ENCODE measurements around the gene LYSMD1. TPM values are rescaled to one million over a fixed set of nuclear protein-coding genes. Genes with fewer than 3 reads are reported as not detected.

The LYSMD1 gene
- total RNA-seq, 1 donor from 2014 or later = 5.0 TPM

- peak; percentile 63 for DNase-seq (ENCODE audit: low spot score)
- Mint-ChIP-seq H3K27ac (peak overlapping the region; percentile 40), H3K4me3 (peak overlapping the region; percentile 53), H3K36me3 (ENCODE audit: low read depth) (peaks cover 4% of the 10 kb centered on the region), H3K9me3 (no peaks in the 10 kb centered on the region), H3K27me3 (ENCODE audit: insufficient read depth) (peaks cover 10% of the 10 kb centered on the region), H3K4me1 (ENCODE audit: low read depth) (no peaks in the 10 kb centered on the region)
- intact Hi-C loops (cut with micrococcal nuclease) = loop anchor here (1.0 kb wide), 1 partner anchor 15 kb away; the partner anchor contains the start of gene SEMA6C
These were observed 34.6 kb downstream of the LYSMD1 start for GRCh38 chr1:151130987-151131586.

GRCh38 chr1:151128800-151129199 is 36.9 kb downstream of the LYSMD1 start:
- H3K27ac Mint-ChIP-seq = no peak overlapping the region
- H3K27me3 Mint-ChIP-seq (ENCODE audit: insufficient read depth) = peaks cover 10% of the 10 kb centered on the region
- no peaks in the 10 kb centered on the region for H3K9me3 Mint-ChIP-seq
- intact Hi-C loops (cut with micrococcal nuclease) = no loop called here
- no peaks in the 10 kb centered on the region for H3K4me1 Mint-ChIP-seq (ENCODE audit: low read depth)
- no peak overlapping the region for H3K4me3 Mint-ChIP-seq
- no peak for DNase-seq (ENCODE audit: low spot score)
- peaks cover 4% of the 10 kb centered on the region for H3K36me3 Mint-ChIP-seq (ENCODE audit: low read depth)

GRCh38 chr1:151124763-151125403 is 40.8 kb downstream of the LYSMD1 start:
- intact Hi-C loops (cut with micrococcal nuclease) = no loop called here
- H3K27me3 Mint-ChIP-seq (ENCODE audit: insufficient read depth) = no peaks in the 10 kb centered on the region
- DNase-seq (ENCODE audit: low spot score) = no peak
- H3K36me3 Mint-ChIP-seq (ENCODE audit: low read depth) = peaks cover 7% of the 10 kb centered on the region
- H3K27ac Mint-ChIP-seq = no peak overlapping the region
- no peak overlapping the region for H3K4me3 Mint-ChIP-seq
- H3K4me1 Mint-ChIP-seq (ENCODE audit: low read depth) = no peaks in the 10 kb centered on the region
- no peaks in the 10 kb centered on the region for H3K9me3 Mint-ChIP-seq

GRCh38 chr1:151113877-151114276 is 51.8 kb downstream of the LYSMD1 start:
- Mint-ChIP-seq H3K27me3 (ENCODE audit: insufficient read depth) (no peaks in the 10 kb centered on the region), H3K36me3 (ENCODE audit: low read depth) (peaks cover 5% of the 10 kb centered on the region)

More at GRCh38 chr1:151113877-151114276, 51.8 kb downstream of the LYSMD1 start:
- H3K4me1 Mint-ChIP-seq (ENCODE audit: low read depth) = no peaks in the 10 kb centered on the region
- DNase-seq (ENCODE audit: low spot score) = no peak
- intact Hi-C loops (cut with micrococcal nuclease) = no loop called here
- no peaks in the 10 kb centered on the region for H3K9me3 Mint-ChIP-seq
- no peak overlapping the region for H3K27ac Mint-ChIP-seq
- H3K4me3 Mint-ChIP-seq = no peak overlapping the region

Other genes with a start within 250 kb of the LYSMD1 start
- 60.6 and 63.7 TPM in 2 replicates for gene SETDB1, start 239.5 kb downstream of the LYSMD1 start, total RNA-seq
- 188 and 191 TPM in 2 replicates for gene CERS2, start 191.1 kb downstream of the LYSMD1 start, total RNA-seq
- not detected in 2 replicates for gene ANXA9, start 183.6 kb downstream of the LYSMD1 start, total RNA-seq
- gene MINDY1, start 159.0 kb downstream of the LYSMD1 start, total RNA-seq = 12.0 and 13.4 TPM in 2 replicates
- 15.0 and 15.4 TPM in 2 replicates for gene PRUNE1, start 157.5 kb downstream of the LYSMD1 start, total RNA-seq
- 0.70 and 0.73 TPM in 2 replicates for gene BNIPL, start 129.3 kb downstream of the LYSMD1 start, total RNA-seq
- gene C1orf56, start 118.2 kb downstream of the LYSMD1 start, total RNA-seq = 1.6 and 1.7 TPM in 2 replicates
- 216 and 219 TPM in 2 replicates for gene CDC42SE1, start 106.3 kb downstream of the LYSMD1 start, total RNA-seq
- gene MLLT11, start 105.5 kb downstream of the LYSMD1 start, total RNA-seq = 3.5 and 3.7 TPM in 2 replicates
- gene GABPB2, start 95.1 kb downstream of the LYSMD1 start, total RNA-seq = 19.4 and 21.5 TPM in 2 replicates
- gene SEMA6C, start 19.3 kb downstream of the LYSMD1 start, total RNA-seq = 3.6 and 4.3 TPM in 2 replicates
- gene TNFAIP8L2, start 9.3 kb downstream of the LYSMD1 start, total RNA-seq = 38.0 and 38.5 TPM in 2 replicates
- gene SCNM1, start 242 bp upstream of the LYSMD1 start, total RNA-seq = 111 and 117 TPM in 2 replicates
- gene TMOD4, start 10.1 kb upstream of the LYSMD1 start, total RNA-seq = 2.6 and 2.9 TPM in 2 replicates
- 90.0 and 96.4 TPM in 2 replicates for gene VPS72, start 24.3 kb upstream of the LYSMD1 start, total RNA-seq
- gene PIP5K1A, start 32.6 kb upstream of the LYSMD1 start, total RNA-seq = 98.9 and 101 TPM in 2 replicates
- gene PSMD4, start 88.8 kb upstream of the LYSMD1 start, total RNA-seq = 276 and 285 TPM in 2 replicates
- 26.9 and 27.3 TPM in 2 replicates for gene ZNF687, start 116.4 kb upstream of the LYSMD1 start, total RNA-seq
- gene PI4KB, start 161.5 kb upstream of the LYSMD1 start, total RNA-seq = 52.4 and 54.7 TPM in 2 replicates
- 78.1 and 83.4 TPM in 2 replicates for gene RFX5, start 181.3 kb upstream of the LYSMD1 start, total RNA-seq
- not detected in 2 replicates for gene SELENBP1, start 206.8 kb upstream of the LYSMD1 start, total RNA-seq
- 436 and 454 TPM in 2 replicates for gene PSMB4, start 233.7 kb upstream of the LYSMD1 start, total RNA-seq

All from activated T-helper 1 cell treated with anti-CD3 and anti-CD28 coated beads, Interleukin-12 subunit alpha, Interleukin-12 subunit beta, Interleukin-2, Interleukin-4 antibody, amounts not matched to agents 30 ng/mL and 10 ng/mL and 1 ng/mL, durations not matched to agents 14 hours and 24 hours and 36 hours (primary cell).